HFFc6 (cell line): ENCODE data around the gene SCNN1G. TPM values are rescaled to one million over a fixed set of nuclear protein-coding genes. Genes with fewer than 3 reads are reported as not detected.
A peak's percentile ranks its signal among the peaks of the same experiment; 100 is the strongest.

ENCODE experiments used
- DNase-seq: peaks from one replicate; pipeline ENCODE4 v3.0.0-alpha.2; 2018
- H3K27ac Mint-ChIP-seq: 2 replicates; pipeline ENCODE4 v1.8.0; 2020; ENCODE audit warnings: mild to moderate bottlenecking, mixed read lengths
- H3K27me3 Mint-ChIP-seq: 2 replicates; pipeline ENCODE4 v1.8.0; 2021; ENCODE audit warnings: mild to moderate bottlenecking, moderate library complexity, mixed read lengths; ENCODE audit not compliant: insufficient read depth
- H3K36me3 Mint-ChIP-seq: 2 replicates; pipeline ENCODE4 v1.8.0; 2021; ENCODE audit warnings: low read depth, mixed read lengths
- H3K4me1 Mint-ChIP-seq: 2 replicates; pipeline ENCODE4 v1.8.0; 2020; ENCODE audit warnings: low read depth, mixed read lengths
- H3K4me3 Mint-ChIP-seq: 2 replicates; pipeline ENCODE4 v1.8.0; 2020; ENCODE audit warnings: mild to moderate bottlenecking, moderate library complexity, mixed read lengths
- H3K9me3 Mint-ChIP-seq: 2 replicates; pipeline ENCODE4 v1.8.0; 2020; ENCODE audit warnings: mild to moderate bottlenecking, mixed read lengths
- long read RNA-seq: library from polyadenylated mRNA; unstranded; transcript quantifications from one replicate; pipeline ENCODE4 v2.0.0, GENCODE V29; 2019
- total RNA-seq, 6 experiments: library from RNA; stranded (reverse); fragmentation: NEBNext Ultra II Directional; extraction: Animal tissue kit (Norgen Biotek cat#: 25700); gene quantifications; 2 replicates in 1 of 6; 3 replicates in 5 of 6; pipeline ENCODE4 v1.2.3, GENCODE V29; 2021
- TF ChIP-seq, protein P1 (sequence below): fragments of 200-600 bp; sonication (generic); IDR thresholded peaks from 2 replicates; pipeline ENCODE4 v1.5.0; 2021; ENCODE audit warnings: antibody characterized with exemption, mild to moderate bottlenecking

Gene SCNN1G, protein sequence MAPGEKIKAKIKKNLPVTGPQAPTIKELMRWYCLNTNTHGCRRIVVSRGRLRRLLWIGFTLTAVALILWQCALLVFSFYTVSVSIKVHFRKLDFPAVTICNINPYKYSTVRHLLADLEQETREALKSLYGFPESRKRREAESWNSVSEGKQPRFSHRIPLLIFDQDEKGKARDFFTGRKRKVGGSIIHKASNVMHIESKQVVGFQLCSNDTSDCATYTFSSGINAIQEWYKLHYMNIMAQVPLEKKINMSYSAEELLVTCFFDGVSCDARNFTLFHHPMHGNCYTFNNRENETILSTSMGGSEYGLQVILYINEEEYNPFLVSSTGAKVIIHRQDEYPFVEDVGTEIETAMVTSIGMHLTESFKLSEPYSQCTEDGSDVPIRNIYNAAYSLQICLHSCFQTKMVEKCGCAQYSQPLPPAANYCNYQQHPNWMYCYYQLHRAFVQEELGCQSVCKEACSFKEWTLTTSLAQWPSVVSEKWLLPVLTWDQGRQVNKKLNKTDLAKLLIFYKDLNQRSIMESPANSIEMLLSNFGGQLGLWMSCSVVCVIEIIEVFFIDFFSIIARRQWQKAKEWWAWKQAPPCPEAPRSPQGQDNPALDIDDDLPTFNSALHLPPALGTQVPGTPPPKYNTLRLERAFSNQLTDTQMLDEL
- total RNA-seq = not detected
- long read RNA-seq = 0 reads

DNA sequence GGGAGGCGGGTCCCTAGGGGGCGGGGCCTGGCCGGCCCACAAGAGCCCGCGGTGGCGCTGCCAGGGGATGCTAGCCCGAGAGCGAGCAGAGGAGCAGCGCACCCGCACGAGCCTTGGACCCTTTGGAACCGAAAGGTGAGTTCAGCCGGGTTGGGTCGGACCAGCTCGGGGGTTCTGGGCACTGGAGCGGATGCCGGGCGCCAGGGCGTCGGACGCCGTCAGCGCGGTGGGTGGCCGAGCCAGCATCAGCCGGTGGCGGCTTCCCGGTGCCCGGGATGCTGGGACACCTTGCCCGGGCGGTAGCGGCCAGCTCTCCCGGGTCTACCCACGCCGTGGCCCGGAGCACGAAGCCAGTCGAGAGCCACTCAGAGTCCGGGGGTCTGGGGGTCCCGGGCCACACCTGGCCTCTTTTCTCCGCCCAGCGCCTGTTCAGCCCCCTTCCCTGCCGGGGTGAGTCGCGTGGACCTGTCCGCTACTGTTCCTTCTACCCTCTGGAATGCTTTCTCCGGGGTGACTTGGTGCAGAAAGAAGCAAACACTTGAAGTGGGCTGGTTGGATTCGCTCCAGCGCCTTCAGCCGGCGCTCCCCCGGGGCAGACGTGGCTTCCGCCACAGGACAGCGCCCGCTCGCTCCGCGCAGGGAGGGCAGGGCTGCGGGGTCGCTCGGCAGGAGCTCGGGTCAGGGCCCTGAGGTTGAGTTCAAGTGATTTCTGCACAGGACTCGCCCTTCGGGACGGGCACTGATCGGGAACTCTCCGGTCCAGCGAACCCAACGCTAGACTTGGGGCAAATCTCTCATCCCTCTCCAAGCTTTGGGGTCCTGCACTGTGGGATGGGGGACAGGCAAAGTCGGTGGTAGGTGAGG, at the start of gene SCNN1G:
SCNN1G (plus strand) TSS at position 67 of the 864 bp plus-strand sequence. CDS start 3,527 bp downstream, outside the sequence.
- H3K4me3 Mint-ChIP-seq = peak within 1 kb of the TSS; percentile 56; the same call in 1 of the 2 replicates
- DNase-seq = no peak
- no peak within 1 kb of the TSS for H3K27ac Mint-ChIP-seq
- no peaks in the 10 kb centered on the region for H3K36me3 Mint-ChIP-seq
- no peaks in the 10 kb centered on the region for H3K4me1 Mint-ChIP-seq
- H3K9me3 Mint-ChIP-seq = no peaks in the 10 kb centered on the region
- peaks cover 55% of the 10 kb centered on the region for H3K27me3 Mint-ChIP-seq
- TF ChIP-seq, protein P1, sequence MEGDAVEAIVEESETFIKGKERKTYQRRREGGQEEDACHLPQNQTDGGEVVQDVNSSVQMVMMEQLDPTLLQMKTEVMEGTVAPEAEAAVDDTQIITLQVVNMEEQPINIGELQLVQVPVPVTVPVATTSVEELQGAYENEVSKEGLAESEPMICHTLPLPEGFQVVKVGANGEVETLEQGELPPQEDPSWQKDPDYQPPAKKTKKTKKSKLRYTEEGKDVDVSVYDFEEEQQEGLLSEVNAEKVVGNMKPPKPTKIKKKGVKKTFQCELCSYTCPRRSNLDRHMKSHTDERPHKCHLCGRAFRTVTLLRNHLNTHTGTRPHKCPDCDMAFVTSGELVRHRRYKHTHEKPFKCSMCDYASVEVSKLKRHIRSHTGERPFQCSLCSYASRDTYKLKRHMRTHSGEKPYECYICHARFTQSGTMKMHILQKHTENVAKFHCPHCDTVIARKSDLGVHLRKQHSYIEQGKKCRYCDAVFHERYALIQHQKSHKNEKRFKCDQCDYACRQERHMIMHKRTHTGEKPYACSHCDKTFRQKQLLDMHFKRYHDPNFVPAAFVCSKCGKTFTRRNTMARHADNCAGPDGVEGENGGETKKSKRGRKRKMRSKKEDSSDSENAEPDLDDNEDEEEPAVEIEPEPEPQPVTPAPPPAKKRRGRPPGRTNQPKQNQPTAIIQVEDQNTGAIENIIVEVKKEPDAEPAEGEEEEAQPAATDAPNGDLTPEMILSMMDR = peak; percentile 74

DNA sequence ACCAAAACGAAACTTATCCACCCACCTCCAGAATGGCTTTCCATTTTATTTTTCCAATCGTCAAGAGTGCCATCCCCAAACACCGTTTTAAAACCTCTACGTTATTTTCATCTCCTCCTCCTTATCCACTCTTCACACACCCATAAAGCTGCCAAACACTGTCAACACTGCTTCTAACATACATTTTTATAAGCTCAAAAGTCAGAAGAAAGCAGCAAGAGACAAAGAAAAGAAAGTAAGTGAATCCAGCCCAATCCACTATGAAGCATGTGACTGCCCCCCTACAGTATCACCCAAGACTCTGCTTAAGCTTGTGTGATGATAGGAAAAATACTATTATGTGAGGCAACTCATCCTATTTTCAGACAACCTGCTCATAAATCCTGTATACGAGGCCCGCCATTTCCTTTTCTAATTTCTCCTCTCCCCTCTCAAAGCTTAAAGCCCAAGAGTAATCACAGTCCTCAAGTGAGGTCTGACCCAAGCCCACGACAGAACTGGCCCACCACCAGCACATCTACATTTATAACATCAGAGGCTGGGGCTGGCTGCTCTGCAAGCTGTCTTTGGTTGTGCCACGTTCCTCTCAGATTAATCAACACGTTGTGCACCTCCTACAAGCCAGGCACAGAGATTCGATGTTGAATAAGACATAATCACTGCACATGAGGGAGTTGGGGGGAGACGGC, 49.6 kb upstream of the SCNN1G start:
- peaks cover 35% of the 10 kb centered on the region for H3K4me1 Mint-ChIP-seq
- H3K36me3 Mint-ChIP-seq = peaks cover 28% of the 10 kb centered on the region
- H3K4me3 Mint-ChIP-seq = peak overlapping the region; percentile 0; the same call in 1 of the 2 replicates
- no peak for DNase-seq
- TF ChIP-seq, protein P1 = no peak
- peaks cover 25% of the 10 kb centered on the region for H3K9me3 Mint-ChIP-seq
- no peaks in the 10 kb centered on the region for H3K27me3 Mint-ChIP-seq
- H3K27ac Mint-ChIP-seq = no peak overlapping the region

DNA sequence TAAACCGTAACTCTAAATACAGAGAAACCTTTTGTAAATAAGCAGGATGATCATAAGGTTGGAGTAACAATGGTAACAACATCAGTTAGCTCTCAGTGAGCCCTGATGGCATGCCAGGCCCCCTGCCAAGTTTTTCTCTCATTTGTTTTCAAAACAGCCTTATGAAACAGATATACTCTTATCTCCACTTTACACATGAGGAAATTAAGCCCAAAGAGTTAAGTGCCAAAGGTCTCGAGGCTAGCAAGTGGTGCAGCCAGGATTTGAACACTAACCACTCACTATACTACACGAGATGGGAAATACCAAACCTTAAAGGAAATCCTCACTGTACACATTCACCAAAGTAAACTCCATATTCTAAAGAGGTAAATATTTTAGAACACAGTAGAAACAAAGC, 48.3 kb upstream of the SCNN1G start:
- H3K36me3 Mint-ChIP-seq = peaks cover 39% of the 10 kb centered on the region
- no peak for DNase-seq
- H3K27ac Mint-ChIP-seq = no peak overlapping the region
- TF ChIP-seq, protein P1 = no peak
- no peaks in the 10 kb centered on the region for H3K27me3 Mint-ChIP-seq
- peaks cover 30% of the 10 kb centered on the region for H3K4me1 Mint-ChIP-seq
- peaks cover 36% of the 10 kb centered on the region for H3K9me3 Mint-ChIP-seq
- H3K4me3 Mint-ChIP-seq = no peak overlapping the region

DNA sequence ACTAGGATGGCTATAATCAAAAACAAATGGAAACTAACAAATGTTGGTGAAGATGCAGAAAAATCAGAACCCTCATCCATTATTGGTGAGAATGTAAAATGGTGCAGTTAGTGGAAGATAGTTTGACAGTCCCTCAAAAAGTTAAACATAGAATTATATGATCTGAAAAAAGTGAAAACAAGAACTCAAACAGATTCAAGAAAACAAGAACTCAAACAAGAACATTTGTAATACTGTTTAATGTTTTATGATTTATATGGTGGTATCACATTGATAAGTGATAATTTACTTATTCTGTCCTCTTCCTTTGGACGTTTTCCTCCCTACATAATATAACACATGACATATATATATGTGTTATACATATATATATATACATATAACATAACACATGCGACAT, 45.3 kb upstream of the SCNN1G start:
- Mint-ChIP-seq H3K9me3 (peaks cover 36% of the 10 kb centered on the region), H3K27ac (no peak overlapping the region), H3K36me3 (peaks cover 39% of the 10 kb centered on the region), H3K4me1 (peaks cover 20% of the 10 kb centered on the region), H3K27me3 (no peaks in the 10 kb centered on the region), H3K4me3 (no peak overlapping the region)
- DNase-seq = no peak
- TF ChIP-seq, protein P1 = no peak

DNA sequence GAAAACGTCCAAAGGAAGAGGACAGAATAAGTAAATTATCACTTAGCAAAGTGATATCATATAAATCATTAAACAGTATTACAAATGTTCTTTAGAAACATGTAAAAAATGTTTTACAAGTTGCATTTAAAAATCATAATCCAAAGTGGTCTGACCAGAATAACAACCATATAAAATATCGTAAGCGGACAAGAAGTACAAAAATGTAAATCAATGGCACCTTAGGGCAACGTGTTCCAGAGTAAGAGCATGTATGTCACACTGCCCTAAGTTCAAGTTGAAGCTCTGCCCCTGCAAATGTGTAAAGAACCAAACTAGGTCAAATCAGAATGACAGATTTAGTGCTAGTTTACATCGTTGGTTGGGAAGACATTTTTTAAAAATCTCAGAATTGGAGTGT, 44.7 kb upstream of the SCNN1G start:
- Mint-ChIP-seq H3K9me3 (peaks cover 36% of the 10 kb centered on the region), H3K36me3 (peaks cover 39% of the 10 kb centered on the region), H3K4me1 (peaks cover 15% of the 10 kb centered on the region), H3K27ac (no peak overlapping the region), H3K27me3 (no peaks in the 10 kb centered on the region), H3K4me3 (no peak overlapping the region)
- no peak for DNase-seq
- TF ChIP-seq, protein P1 = no peak
